Naive thymus-derived CD4-positive, alpha-beta T cell (primary cell): ENCODE results near the gene AMBRA1. TPM values are rescaled to one million over a fixed set of nuclear protein-coding genes. Genes with fewer than 3 reads are reported as not detected.
A peak's percentile ranks its signal among the peaks of the same experiment; 100 is the strongest.

Experiments used
- ATAC-seq: fragments of 150-1000 bp; cut with Tn5 transposase; 2 replicates; pipeline ENCODE4 v1.10.0; 2021; ENCODE audit warnings: mild to moderate bottlenecking, moderate library complexity
- CTCF ChIA-PET: fragments of 350-600 bp; sonication (Branson Sonifier 250); formaldehyde crosslinking; loops from one replicate; lab custom pipeline; 2021; ENCODE audit warnings: antibody characterized with exemption; lab: Charles Lee
- POLR2A ChIA-PET: fragments of 350-600 bp; sonication (Branson Sonifier 250); formaldehyde crosslinking; loops from one replicate; lab custom pipeline; 2021; ENCODE audit warnings: antibody characterized with exemption, inconsistent platforms; lab: Charles Lee
- DNase-seq, 9 donors: peaks; one replicate each; pipeline versions ENCODE4 v3.0.0 to v3.0.0-alpha.2; 2020 to 2022; ENCODE audit warnings: mixed read lengths in 1 of 9
- H3K27ac ChIP-seq: one replicate; pipeline ENCODE4 v1.7.0; 2013; ENCODE audit warnings: mild to moderate bottlenecking, low read depth, low read length, moderate library complexity
- H3K27me3 ChIP-seq, 2 donors: one replicate each; pipeline ENCODE4 v1.7.0; 2013; ENCODE audit warnings: low read length in 2 of 2, mild to moderate bottlenecking in 2 of 2, moderate library complexity in 2 of 2; ENCODE audit not compliant: control insufficient read depth in 2 of 2, insufficient read depth in 2 of 2
- H3K36me3 ChIP-seq, 3 experiments: 1 replicate in 2 of 3; 2 replicates in 1 of 3; pipeline ENCODE4 v1.7.0; 2013; ENCODE audit warnings: low read length in 3 of 3, mild to moderate bottlenecking in 3 of 3, moderate library complexity in 1 of 3; ENCODE audit not compliant: insufficient read depth in 3 of 3, control insufficient read depth in 2 of 3
- H3K4me1 ChIP-seq, 2 donors: one replicate each; pipeline ENCODE4 v1.7.0; 2013; ENCODE audit warnings: low read length in 2 of 2, mild to moderate bottlenecking in 2 of 2, moderate library complexity in 1 of 2; ENCODE audit not compliant: control insufficient read depth in 2 of 2, insufficient read depth in 2 of 2
- H3K4me3 ChIP-seq: 2 replicates; pipeline ENCODE4 v1.7.0; 2013; ENCODE audit warnings: mild to moderate bottlenecking, low read length
- H3K9me3 ChIP-seq, 3 experiments: 1 replicate in 2 of 3; 2 replicates in 1 of 3; pipeline ENCODE4 v1.7.0; 2013; ENCODE audit warnings: low read length in 3 of 3; ENCODE audit not compliant: control insufficient read depth in 2 of 3
- H3K27ac Mint-ChIP-seq, 9 donors: one replicate each; pipeline ENCODE4 v1.8.0; 2020 to 2022; ENCODE audit warnings: mixed read lengths in 9 of 9, mild to moderate bottlenecking in 8 of 9, moderate library complexity in 5 of 9, inconsistent platforms in 2 of 9
- H3K27me3 Mint-ChIP-seq, 5 donors: one replicate each; pipeline ENCODE4 v1.8.0; 2021 to 2022; ENCODE audit warnings: mixed read lengths in 5 of 5, mild to moderate bottlenecking in 1 of 5
- H3K36me3 Mint-ChIP-seq, 5 donors: one replicate each; pipeline ENCODE4 v1.8.0; 2020 to 2022; ENCODE audit warnings: mixed read lengths in 5 of 5, mild to moderate bottlenecking in 3 of 5, inconsistent platforms in 1 of 5
- H3K4me1 Mint-ChIP-seq, 7 donors: one replicate each; pipeline ENCODE4 v1.8.0; 2020 to 2022; ENCODE audit warnings: mixed read lengths in 7 of 7, mild to moderate bottlenecking in 3 of 7, inconsistent platforms in 1 of 7
- H3K4me3 Mint-ChIP-seq, 10 donors: one replicate each; pipeline ENCODE4 v1.8.0; 2020 to 2022; ENCODE audit warnings: mild to moderate bottlenecking in 10 of 10, mixed read lengths in 10 of 10, moderate library complexity in 6 of 10, inconsistent platforms in 2 of 10
- H3K9me3 Mint-ChIP-seq, 11 donors: one replicate each; pipeline ENCODE4 v1.8.0; 2020 to 2022; ENCODE audit warnings: mixed read lengths in 11 of 11, mild to moderate bottlenecking in 4 of 11, inconsistent platforms in 1 of 11, moderate library complexity in 1 of 11
- intact Hi-C, 2 donors: fragments of 100-400 bp; cut with micrococcal nuclease; formaldehyde crosslinking; loops; one replicate each; pipeline ENCODE4 v1.15.1; 2023
- polyA plus RNA-seq, 2 donors: library from polyadenylated mRNA; unstranded; fragments of 300-500 nt; fragmentation: Illumina TruSeq; gene quantifications; one replicate each; pipeline ENCODE4 v1.2.3, GENCODE V29; 2021
- total RNA-seq, 6 experiments: library from RNA in 5 of 6; stranded (reverse) in 5 of 6; gene quantifications; 1 replicate in 5 of 6; 2 replicates in 1 of 6; pipeline ENCODE4 v1.2.3 and lab custom pipeline; 2021 to 2026

The AMBRA1 gene
- total and polyA plus RNA-seq, 7 experiments from 2014 or later: 8.9 to 48.7 (median 41.2) TPM

DNA sequence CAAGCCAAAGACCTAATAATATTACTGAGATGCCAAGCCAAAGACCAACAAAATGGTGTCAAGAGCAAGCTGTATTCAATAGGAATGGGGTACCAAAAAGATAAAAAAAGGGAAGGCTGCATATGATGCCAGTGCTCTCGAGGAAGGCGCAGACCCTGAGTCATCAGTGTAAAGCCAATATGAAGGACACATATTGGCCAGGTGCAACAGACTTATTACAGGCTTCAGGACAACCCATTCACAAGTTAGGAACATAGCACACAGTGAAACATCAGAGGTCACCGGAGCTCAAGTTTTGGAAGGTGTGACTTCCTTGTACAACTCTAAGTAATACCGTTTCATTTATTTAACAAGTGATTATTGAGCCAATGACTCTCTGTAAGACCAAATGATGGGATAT lies 58.1 kb downstream of the AMBRA1 start:
- peaks cover 0 to 8% (median 4%) of the 10 kb centered on the region in 3 experiments for H3K36me3 ChIP-seq
- POLR2A ChIA-PET: interaction anchor here (0.6 kb wide), 1 partner anchor 13 kb away, joined by 3 read pairs; no protein-coding TSS in a partner anchor
- H3K27ac Mint-ChIP-seq: no peak overlapping the region

DNA sequence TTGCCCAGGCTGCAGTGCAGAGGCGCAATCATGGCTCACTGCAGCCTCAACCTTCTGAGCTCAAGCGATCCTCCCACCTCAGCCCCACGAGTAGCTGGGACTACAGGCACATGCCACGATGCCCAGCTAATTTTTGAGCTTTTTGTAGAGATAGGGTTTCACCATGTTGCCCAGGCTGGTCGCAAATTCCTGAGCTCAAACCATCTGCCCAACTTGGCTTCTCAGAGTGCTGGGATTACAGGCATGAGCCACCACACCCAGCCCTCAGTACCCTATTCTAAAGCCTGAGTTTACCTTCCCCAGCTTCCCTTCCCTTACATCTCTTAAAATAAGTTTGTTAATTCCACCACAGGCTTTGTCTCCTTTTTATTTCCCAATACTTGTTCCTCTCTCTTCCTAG lies 59.1 kb downstream of the AMBRA1 start:
- Histone ChIP-seq H3K9me3 (no peaks in the 10 kb centered on the region), H3K36me3 (no peaks in the 10 kb centered on the region), H3K4me1 (peaks cover 0 to 3% of the 10 kb centered on the region in 2 donors), H3K4me3 (no peak overlapping the region), H3K27ac (no peak overlapping the region), H3K27me3 (no peaks in the 10 kb centered on the region)
- ATAC-seq: no peak
- H3K36me3 Mint-ChIP-seq: peaks cover 0 to 5% (median 0%) of the 10 kb centered on the region in 5 donors
- H3K27ac Mint-ChIP-seq: no peak overlapping the region
- peaks cover 14 to 63% (median 49%) of the 10 kb centered on the region in 7 donors for H3K4me1 Mint-ChIP-seq
- DNase-seq: no peak
- ChIA-PET CTCF (no interaction called here), POLR2A (no interaction called here)
- no peaks in the 10 kb centered on the region for H3K9me3 Mint-ChIP-seq
- H3K4me3 Mint-ChIP-seq: no peak overlapping the region
- intact Hi-C loops: loop anchor here (5.0 kb wide), 3 partner anchors 167 to 227 kb away; partner anchors contain the start of gene DGKZ (in 1 of the 2)
- H3K27me3 Mint-ChIP-seq: no peaks in the 10 kb centered on the region

More for the DNA sequence above, 58.1 kb downstream of the AMBRA1 start:
- Histone ChIP-seq H3K4me3 (no peak overlapping the region), H3K9me3 (no peaks in the 10 kb centered on the region), H3K27me3 (no peaks in the 10 kb centered on the region), H3K4me1 (peaks cover 0 to 3% of the 10 kb centered on the region in 2 donors), H3K27ac (no peak overlapping the region)
- H3K4me1 Mint-ChIP-seq: peaks cover 14 to 57% (median 43%) of the 10 kb centered on the region in 7 donors
- CTCF ChIA-PET: interaction anchor here (0.6 to 1.1 kb wide), 3 partner anchors 15 to 298 kb away, joined by 3 to 6 read pairs (median 4); no protein-coding TSS in a partner anchor
- DNase-seq (no peak), ATAC-seq (no peak)
- H3K9me3 Mint-ChIP-seq: no peaks in the 10 kb centered on the region
- intact Hi-C loops: loop anchor here (1.0 to 5.0 kb wide), 4 partner anchors 168 to 414 kb away; partner anchors contain the start of genes DGKZ (in 1 of the 2) and PHF21A (in 1 of the 2)
- no peaks in the 10 kb centered on the region for H3K27me3 Mint-ChIP-seq
- no peak overlapping the region for H3K4me3 Mint-ChIP-seq
- H3K36me3 Mint-ChIP-seq: peaks cover 0 to 7% (median 4%) of the 10 kb centered on the region in 5 donors

- CTCF ChIA-PET: interaction anchor here (0.8 kb wide), 1 partner anchor 38 kb away, joined by 5 read pairs; no protein-coding TSS in a partner anchor
- peak overlapping the region in 1 of 9 donors; percentile 70 for H3K27ac Mint-ChIP-seq
Observed at GRCh38 chr11:46533396-46534100, 60.3 kb downstream of the AMBRA1 start.

GRCh38 chr11:46529928-46530574 lies 63.8 kb downstream of the AMBRA1 start:
- Histone ChIP-seq H3K4me1 (peaks cover 0 to 8% of the 10 kb centered on the region in 2 donors), H3K36me3 (no peaks in the 10 kb centered on the region), H3K27ac (no peak overlapping the region), H3K27me3 (no peaks in the 10 kb centered on the region), H3K9me3 (no peaks in the 10 kb centered on the region), H3K4me3 (no peak overlapping the region)
- DNase-seq: no peak
- Mint-ChIP-seq H3K4me1 (peaks cover 17 to 52% (median 39%) of the 10 kb centered on the region in 7 donors), H3K27me3 (no peaks in the 10 kb centered on the region), H3K27ac (peak overlapping the region in 1 of 9 donors; percentile 30), H3K4me3 (peak overlapping the region in 1 of 10 donors; percentile 34), H3K9me3 (peaks cover 0 to 3% (median 0%) of the 10 kb centered on the region in 11 donors), H3K36me3 (peaks cover 0 to 15% (median 10%) of the 10 kb centered on the region in 5 donors)
- ChIA-PET POLR2A (no interaction called here), CTCF (interaction anchor here (0.5 to 1.5 kb wide), 9 partner anchors 10 to 287 kb away, joined by 3 to 6 read pairs (median 4); no protein-coding TSS in a partner anchor)
- intact Hi-C loops: loop anchor here (1.0 to 2.0 kb wide), 6 partner anchors 8 to 291 kb away; no protein-coding TSS in a partner anchor
- ATAC-seq: no peak

More at GRCh38 chr11:46533396-46534100, 60.3 kb downstream of the AMBRA1 start:
- POLR2A ChIA-PET: no interaction called here
- ATAC-seq (no peak), DNase-seq (no peak)
- Histone ChIP-seq H3K4me1 (peaks cover 3 to 8% of the 10 kb centered on the region in 2 donors), H3K4me3 (no peak overlapping the region), H3K9me3 (no peaks in the 10 kb centered on the region), H3K27me3 (no peaks in the 10 kb centered on the region), H3K36me3 (no peaks in the 10 kb centered on the region), H3K27ac (no peak overlapping the region)
- H3K4me1 Mint-ChIP-seq: peaks cover 25 to 73% (median 61%) of the 10 kb centered on the region in 7 donors
- H3K27me3 Mint-ChIP-seq: no peaks in the 10 kb centered on the region
- no peaks in the 10 kb centered on the region for H3K9me3 Mint-ChIP-seq
- H3K36me3 Mint-ChIP-seq: peaks cover 0 to 5% (median 0%) of the 10 kb centered on the region in 5 donors
- intact Hi-C loops: no loop called here
- H3K4me3 Mint-ChIP-seq: no peak overlapping the region

DNA sequence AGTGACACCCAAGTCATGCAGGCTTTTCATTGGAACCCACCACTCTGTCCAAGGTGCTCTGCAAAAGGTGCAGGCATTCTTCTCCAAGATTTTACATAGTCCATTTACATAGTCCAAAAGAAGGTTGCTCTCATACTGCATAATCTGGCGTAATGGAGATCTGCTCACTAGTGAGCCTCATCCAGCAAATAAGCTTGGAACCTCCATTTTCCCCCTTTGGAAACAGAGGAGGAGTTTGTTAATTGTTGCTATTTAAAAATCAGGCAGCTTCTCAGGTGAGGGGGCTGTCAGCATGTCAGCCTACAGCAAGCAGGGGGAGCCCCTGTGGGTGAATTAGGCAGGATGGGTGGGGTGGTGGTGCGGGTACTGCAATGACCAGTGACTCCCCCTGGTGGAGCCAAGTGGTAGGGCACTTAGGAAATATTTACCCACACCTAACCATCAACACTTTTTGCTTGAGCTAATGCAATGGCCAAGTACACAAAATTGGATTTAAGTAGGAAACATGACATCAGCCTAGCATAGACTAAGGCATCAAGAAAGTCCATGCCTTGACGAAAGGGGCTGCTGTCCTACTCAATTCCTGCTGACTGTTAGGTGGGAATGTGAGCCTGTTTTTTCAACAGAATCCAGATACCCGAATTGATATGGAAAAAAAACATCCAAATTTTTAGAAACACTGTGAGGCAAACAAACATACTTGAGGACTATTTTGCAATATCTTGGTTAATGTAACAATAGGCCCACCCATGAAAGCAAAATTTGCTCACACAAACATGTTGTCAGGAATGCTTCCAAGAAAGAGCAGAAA lies 64.5 kb downstream of the AMBRA1 start:
- no peak overlapping the region for H3K4me3 Mint-ChIP-seq
- Histone ChIP-seq H3K27ac (no peak overlapping the region), H3K36me3 (no peaks in the 10 kb centered on the region), H3K9me3 (no peaks in the 10 kb centered on the region), H3K4me1 (peaks cover 0 to 8% of the 10 kb centered on the region in 2 donors), H3K4me3 (no peak overlapping the region), H3K27me3 (no peaks in the 10 kb centered on the region)
- DNase-seq: peak; percentile 39 to 75 (median 68)
- intact Hi-C loops: loop anchor here (1.0 to 2.0 kb wide), 6 partner anchors 9 to 290 kb away; no protein-coding TSS in a partner anchor
- peaks cover 0 to 3% (median 0%) of the 10 kb centered on the region in 11 donors for H3K9me3 Mint-ChIP-seq
- ATAC-seq: peak; percentile 99
- H3K27me3 Mint-ChIP-seq: no peaks in the 10 kb centered on the region
- H3K4me1 Mint-ChIP-seq: peaks cover 17 to 49% (median 38%) of the 10 kb centered on the region in 7 donors
- ChIA-PET POLR2A (no interaction called here), CTCF (interaction anchor here (0.6 to 1.5 kb wide), 8 partner anchors 10 to 286 kb away, joined by 3 to 6 read pairs (median 4); no protein-coding TSS in a partner anchor)
- H3K27ac Mint-ChIP-seq: peak overlapping the region in 1 of 9 donors; percentile 65
- H3K36me3 Mint-ChIP-seq: peaks cover 0 to 15% (median 12%) of the 10 kb centered on the region in 5 donors
